ENCODE measurements around the gene SCP2. TPM values are rescaled to one million over a fixed set of nuclear protein-coding genes. Genes with fewer than 3 reads are reported as not detected.

SCP2 gene
- total RNA-seq, 4 donors from 2014 or later, result 92.4 to 125 (median 120) TPM

DNA sequence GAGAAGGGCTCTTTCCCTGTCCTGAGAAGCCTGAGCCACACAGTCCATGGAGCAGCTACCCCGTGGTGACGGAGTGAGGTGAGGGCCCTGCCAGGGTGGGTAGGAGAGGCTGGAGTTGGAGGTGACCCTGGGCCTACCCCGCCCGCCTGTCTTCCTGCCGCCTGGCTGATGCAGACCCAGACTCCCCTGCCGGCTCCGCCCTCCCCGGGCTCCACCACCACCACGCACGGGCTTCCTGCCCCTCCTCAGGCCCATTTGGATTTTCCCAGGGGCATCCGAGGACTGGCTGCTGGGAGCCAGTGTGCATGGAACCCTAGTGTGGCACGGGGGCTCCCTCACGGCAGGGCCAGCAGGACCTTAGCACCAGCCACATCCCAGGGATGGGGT is 167.4 kb downstream of the SCP2 start:
- TF ChIP-seq POLR2A (IDR thresholded peaks at IDR 0.05) (no peak), EP300 (IDR thresholded peaks at IDR 0.05) (no peak), POLR2AphosphoS5 (IDR thresholded peaks at IDR 0.05) (no peak)
- TF ChIP-seq, protein P1, sequence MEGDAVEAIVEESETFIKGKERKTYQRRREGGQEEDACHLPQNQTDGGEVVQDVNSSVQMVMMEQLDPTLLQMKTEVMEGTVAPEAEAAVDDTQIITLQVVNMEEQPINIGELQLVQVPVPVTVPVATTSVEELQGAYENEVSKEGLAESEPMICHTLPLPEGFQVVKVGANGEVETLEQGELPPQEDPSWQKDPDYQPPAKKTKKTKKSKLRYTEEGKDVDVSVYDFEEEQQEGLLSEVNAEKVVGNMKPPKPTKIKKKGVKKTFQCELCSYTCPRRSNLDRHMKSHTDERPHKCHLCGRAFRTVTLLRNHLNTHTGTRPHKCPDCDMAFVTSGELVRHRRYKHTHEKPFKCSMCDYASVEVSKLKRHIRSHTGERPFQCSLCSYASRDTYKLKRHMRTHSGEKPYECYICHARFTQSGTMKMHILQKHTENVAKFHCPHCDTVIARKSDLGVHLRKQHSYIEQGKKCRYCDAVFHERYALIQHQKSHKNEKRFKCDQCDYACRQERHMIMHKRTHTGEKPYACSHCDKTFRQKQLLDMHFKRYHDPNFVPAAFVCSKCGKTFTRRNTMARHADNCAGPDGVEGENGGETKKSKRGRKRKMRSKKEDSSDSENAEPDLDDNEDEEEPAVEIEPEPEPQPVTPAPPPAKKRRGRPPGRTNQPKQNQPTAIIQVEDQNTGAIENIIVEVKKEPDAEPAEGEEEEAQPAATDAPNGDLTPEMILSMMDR (IDR thresholded peaks at IDR 0.05), result no peak
- H3K27ac ChIP-seq, result peak overlapping the region in 1 of 4 donors; percentile 34
- no peak overlapping the region for H3K4me3 ChIP-seq
- H3K9me3 ChIP-seq, result no peaks in the 10 kb centered on the region
- WGBS, 2 donors (ENCODE audit: low coverage in 1 of 2), result 92 to 100% methylated on average over 2 to 3 of the region's 13 CpGs
- peak; percentile 11 for ATAC-seq
- no peaks in the 10 kb centered on the region for H3K36me3 ChIP-seq
- no peaks in the 10 kb centered on the region for H3K27me3 ChIP-seq
- H3K4me1 ChIP-seq, result peaks cover 0 to 22% (median 0%) of the 10 kb centered on the region in 3 donors

Small RNA genes lying within 50 kb of the gene (small RNA-seq; reads per million reads assigned to genes)
- gene AC099677.1, result 0 reads per million in 4 donors
- gene AC099677.2, result 0 reads per million in 4 donors
- gene HIGD1AP11, result 0 reads per million in 4 donors
- 0 reads per million in 4 donors for gene MIR1273F
- gene MIR1273G, result 0 reads per million in 4 donors
- 0 reads per million in 4 donors for gene MIR5095

Other genes with a start within 250 kb of the SCP2 start
- 1 to 10 TPM; 7.7 to 9.6 (median 9.0) TPM for gene COA7, start 228.9 kb upstream of the SCP2 start, total RNA-seq
- gene ZYG11B, start 200.8 kb upstream of the SCP2 start, total RNA-seq, result 10 to 100 TPM; 48.3 to 67.2 (median 59.7) TPM
- not detected for gene ZYG11A, start 84.5 kb upstream of the SCP2 start, total RNA-seq
- 100 to 1,000 TPM in 2 of 4 donors, 10 to 100 TPM in 2; 44.4 to 172 (median 82.5) TPM for gene ECHDC2, start 5.5 kb upstream of the SCP2 start, total RNA-seq
- gene PODN, start 134.9 kb downstream of the SCP2 start, total RNA-seq, result 100 to 1,000 TPM in 3 of 4 donors, 10 to 100 TPM in 1; 60.4 to 170 (median 125) TPM
- 1 to 10 TPM in 1 of 4 donors, under 1 TPM in 2, not detected in 1; 0.54 to 1.6 (median 0.62) TPM for gene SLC1A7, start 215.4 kb downstream of the SCP2 start, total RNA-seq